C1 segment of cervical spinal cord (tissue), 14 donors: ENCODE data around the gene SOS1.

Source experiments
- DNase-seq, 14 donors: peaks; one replicate each; lab custom pipeline; 2025; lab: John Stamatoyannopoulos, UW

Gene SOS1

DNA sequence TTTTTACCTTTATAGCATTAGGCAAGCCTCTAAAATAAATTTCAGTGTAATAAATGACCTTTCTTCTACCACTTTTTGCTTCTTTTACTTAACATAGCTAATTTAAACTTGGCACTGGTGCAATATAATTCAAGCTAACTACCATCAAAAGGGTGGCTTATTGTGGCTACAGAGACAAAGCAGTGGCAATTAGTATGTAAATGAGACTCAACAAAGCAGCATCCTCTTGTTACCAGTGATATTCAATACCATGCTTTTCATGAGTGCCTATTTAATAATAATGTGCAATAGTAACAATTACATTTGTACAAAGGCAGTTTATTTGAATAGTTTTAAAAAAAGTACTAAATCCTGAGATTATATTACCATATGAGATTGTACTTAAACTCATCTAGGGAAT, 93.4 kb downstream of the SOS1 start:
- no peak for DNase-seq

DNA sequence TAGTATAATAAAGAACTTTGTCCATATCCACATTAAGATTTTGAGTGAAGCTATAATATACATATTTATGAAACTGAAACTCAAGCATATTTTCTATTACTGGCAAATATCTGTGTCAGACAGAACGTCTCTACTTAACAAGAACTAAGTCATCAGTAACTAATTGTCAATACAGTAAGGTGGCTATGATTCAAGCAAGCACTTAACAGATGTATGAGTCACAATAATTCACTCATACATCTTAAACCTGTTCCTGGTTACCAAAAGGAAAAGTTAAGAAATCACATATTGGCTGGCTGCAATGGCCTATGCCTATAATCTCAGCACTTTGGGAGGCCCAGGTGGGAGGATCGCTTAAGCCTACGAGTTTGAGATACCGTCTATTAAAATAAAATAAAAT, 96.0 kb downstream of the SOS1 start:
- no peak for DNase-seq

DNA sequence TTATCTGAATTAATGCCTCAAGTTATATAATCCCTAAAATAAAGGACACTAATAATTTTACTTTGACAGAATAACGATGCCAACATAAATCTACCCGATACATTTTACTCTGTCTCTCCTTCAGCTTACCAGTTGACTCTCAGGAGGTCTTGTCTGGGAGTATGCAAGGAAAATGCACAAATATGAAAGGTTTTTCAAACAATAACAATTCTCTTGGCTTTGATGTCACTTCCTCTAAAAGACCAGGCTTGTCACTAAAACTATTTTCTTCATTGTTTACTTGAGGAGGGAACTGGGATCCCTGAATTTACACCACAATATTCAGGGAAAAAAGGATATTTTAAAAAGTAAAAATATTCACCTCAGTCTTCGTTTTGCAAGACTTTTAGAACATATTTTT, 97.2 kb downstream of the SOS1 start:
- DNase-seq, result no peak

DNA sequence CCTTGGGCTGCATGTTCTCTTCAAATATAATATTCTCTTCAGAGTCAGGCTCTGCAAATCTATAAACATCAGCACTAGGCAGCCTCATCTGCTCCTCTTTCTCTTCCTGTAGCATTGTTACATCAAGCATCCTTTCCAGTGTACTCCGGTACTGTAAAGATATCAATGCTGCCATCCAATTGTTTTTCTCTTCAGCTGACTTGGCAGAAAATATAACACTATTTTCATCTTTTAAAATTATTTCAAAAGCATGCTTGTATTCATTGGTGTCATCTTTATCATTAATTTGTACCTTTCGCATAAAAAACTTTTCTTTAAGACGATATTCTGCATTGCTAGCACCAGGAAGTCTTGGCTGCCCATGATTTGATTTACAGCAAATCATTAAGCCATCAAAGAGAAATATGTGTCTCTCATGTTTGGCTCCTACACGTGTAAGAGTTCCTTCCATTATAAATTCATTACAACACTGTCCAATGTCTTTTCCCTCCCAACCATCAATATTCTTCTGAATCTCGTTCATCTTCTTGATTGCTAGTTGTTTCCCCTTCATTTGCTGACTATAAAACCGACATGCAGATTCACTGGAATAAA, 98.1 kb downstream of the SOS1 start:
- no peak for DNase-seq

DNA sequence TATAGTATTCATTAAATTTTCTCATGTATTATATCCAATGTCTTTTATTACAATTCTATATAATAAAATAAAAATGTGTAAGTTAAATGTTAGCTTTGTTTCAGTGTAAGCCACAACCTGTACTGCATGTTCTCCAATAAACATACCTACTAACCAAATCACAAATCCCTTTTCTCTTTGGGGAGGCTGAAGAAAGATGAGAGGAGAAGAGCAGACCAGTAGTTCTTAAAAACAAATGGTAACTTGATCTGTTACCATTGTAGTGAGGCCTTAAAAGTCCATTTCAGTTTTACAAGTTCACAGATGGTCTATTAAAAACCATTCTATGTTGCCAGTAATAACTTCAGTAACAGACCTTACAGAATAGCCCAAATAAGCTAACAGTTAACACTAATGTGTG, 100.5 kb downstream of the SOS1 start:
- DNase-seq, result no peak

DNA sequence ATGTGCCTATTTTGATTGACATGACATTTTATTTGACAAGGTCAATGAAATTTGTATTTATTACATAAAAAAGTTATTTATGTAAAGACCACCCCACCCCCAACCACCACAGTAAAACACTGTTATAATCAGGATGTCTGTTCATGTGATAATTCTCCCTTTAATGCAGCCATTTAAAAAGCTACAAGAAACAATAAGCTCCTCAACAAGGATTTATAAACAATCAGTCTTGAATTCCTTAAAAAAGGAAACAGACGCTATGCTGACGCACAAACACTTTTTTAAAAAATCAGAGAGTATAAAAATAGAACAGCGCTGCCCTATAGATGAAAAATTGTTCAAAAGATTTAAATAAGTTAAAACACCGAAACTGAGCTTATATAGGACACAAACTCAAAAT, 102.2 kb downstream of the SOS1 start:
- DNase-seq, result no peak

DNA sequence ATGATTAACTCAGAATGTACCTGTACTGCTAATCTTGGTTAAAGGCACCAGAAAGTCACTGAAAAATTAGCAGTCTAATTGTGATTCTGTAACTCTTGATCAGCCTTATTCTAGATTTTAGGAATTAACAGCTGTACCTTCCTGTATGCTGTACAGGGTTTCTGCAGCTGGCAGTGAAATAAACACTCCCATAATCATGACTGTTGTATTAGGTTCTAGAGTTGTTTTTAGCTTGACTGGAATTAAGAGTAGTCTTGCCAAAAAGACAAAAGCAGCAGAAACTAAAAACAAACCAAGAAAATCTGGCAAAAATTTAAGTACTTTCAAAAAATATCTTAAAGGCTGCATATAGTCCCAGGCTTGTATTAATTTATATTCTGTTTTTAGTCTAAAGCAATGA, 103.5 kb downstream of the SOS1 start:
- DNase-seq, result no peak

DNA sequence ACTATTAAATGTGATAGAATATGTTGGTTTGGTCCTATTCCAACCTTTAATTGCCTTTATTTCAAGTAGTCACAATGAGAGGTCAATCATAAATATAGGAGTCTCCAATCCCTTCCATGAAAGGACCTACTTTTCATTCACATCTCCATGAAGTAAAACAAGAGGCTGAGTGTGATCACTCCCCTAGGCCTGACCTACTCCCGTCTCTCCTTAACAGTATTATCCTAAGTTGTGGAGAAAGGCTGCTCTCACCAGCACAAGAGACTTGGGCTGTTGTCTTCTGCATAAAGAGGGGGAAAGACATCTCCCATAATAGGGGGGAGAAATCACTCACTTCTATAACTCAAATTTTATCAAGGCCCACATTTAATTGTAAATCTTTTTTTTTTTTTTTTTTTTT, 105.4 kb downstream of the SOS1 start:
- DNase-seq, result no peak

DNA sequence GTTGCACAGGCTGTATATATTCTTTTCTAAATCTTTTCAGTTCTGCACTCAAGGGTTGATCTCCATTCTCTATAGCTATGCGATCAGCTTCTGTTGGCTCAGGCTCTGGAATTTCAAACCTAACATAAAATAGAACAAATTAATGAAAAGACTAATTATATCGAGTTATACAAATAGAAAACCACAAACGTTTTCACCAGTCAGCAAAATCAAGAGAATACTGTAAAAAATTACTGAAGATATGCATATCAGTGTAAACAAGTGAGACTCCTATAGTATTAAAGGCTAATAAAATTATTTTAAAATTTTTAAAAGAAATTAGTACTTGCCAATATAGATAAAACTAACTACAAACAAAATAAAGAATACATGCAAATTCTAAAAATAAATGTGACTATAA, 107.0 kb downstream of the SOS1 start:
- DNase-seq, result no peak

DNA sequence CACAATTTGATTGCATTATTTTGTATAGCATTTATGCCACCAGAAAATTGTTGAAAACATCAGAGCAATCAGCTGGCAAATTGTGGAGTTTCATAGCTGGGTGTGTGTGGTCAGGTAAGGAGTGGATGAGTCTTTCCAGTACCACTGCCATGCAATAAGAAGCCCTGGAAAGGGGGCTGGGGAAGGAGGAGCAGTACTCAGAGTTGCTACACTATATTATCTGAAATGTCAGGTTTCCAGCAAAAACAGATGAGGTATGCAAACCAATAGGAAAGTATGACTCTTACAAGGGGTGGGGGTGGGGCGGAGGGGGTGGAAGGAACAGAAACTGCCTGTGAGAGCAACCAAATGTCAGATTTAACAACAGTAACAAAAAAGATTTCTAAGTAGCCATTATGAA, 112.2 kb downstream of the SOS1 start:
- DNase-seq, result no peak

DNA sequence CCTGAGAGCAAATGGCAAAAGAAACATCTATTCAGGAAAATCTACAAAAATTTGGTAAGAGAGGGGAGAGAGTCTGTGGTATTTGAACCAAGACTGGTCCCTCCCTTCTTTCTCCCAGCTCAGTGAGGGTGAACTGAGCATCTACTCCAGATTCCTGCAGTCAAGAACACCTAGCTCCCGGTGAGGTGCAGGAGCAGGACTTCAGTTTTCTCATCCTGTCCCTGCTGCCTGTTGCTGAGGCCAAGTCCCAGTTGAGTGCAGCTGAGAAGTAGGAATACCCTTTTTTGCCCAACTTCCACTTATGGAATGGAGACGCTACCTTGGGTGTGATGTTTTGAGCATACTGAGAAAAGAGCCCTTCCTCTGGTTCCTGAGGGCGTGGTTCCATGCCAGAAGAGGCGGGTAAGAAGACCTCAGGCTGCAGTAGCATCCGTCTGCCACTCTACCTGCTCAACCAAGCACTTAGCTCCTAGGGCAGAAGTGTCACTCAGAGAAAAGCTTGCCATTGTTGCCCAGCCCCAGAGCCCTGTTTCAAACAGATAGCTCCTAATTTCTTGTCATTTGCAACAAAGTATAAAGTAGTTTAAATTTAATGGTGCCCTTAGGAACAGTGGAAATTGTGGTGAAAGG, 112.9 kb downstream of the SOS1 start:
- DNase-seq, result no peak

DNA sequence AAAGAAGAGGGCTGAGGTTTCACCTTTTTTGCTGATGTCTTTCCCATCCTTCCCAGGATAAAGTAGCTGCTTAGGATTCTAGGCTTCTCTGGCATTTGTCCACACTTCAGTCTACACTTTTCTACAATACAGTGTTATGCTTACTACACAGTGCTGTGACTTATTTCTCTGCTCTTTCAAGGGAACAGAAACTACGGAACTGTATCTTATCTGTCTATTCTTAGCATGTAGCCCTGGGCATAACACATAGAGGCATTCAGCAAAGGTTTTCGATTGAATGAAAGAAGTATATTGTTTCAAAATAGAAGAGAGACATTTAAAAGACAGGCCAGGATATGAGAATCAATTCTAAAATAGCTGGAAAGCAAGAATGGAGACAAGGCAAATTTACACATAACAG, 120.3 kb downstream of the SOS1 start:
- DNase-seq, result no peak

DNA sequence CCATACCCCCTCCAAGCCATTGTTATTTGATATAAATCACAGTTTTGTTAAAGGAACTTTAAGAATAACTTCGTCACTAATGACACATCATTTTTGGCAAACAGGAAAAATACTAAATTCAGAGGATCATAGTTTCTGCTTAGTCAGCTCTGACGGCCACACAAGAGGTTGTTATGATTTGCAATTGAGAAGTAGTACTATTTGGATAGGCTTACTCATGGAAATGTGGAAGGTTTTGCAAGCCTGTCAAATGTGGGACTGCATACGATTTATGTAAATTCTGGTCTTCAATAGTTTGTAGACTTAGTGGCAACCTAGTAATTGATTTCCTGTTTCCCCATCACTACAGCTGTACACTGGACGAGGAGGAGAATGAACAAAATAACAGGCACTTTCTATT, 123.1 kb downstream of the SOS1 start:
- no peak for DNase-seq

DNA sequence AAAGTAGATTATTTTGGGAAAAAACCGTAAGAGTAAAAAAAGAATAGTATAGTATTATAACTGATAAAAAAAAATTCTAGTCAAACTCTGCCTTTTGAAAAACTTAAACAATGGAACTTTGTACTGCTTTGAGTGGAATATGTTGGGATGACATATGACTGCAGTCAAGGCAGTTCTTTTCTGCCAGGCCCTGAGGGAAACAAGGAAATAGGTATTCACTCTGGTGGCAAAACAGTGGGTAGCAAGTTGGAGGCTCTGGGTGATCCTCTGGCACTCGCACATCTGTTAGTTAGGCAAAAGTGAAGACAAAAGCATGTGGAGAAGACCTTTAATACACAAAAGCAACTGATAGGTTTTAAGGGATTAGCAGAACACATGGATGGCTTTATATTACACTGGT, 129.0 kb downstream of the SOS1 start:
- DNase-seq, result no peak

DNA sequence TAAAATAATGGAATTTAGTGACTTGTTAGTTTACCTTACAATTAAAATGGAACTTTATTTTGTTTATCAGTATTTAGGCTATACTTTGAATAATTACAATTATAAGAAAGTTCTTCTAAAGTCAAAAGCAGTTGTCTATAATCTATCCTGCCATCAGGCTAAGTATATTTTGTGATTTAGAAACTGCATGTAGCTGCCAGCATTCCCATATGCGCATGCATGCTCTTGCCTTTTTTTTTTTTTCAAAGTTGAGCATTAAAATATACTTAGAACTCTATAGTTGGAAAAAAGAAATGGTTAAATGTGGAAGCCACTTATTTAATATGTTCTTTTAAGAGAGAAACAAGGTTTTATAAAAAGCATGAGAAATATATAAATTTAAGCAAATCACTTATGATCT, 132.1 kb downstream of the SOS1 start:
- no peak for DNase-seq

DNA sequence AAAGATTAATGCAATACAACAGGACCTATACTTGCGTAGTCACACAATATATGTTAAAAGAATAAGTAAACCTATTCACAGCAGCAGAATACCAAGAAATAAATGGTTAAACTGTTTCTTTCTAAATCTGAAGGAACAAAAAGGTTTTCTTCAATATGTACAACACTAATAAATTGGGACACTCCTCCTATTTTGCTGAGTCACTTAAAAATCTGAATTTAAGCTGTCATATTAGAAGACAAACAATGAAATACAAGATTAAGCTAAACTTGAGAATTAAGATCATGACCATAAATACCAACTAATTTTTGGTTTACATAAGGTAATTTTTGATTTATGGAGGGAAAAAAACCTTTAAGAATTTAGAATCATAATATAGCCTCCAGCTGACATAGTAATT, 138.4 kb downstream of the SOS1 start:
- DNase-seq, result no peak

DNA sequence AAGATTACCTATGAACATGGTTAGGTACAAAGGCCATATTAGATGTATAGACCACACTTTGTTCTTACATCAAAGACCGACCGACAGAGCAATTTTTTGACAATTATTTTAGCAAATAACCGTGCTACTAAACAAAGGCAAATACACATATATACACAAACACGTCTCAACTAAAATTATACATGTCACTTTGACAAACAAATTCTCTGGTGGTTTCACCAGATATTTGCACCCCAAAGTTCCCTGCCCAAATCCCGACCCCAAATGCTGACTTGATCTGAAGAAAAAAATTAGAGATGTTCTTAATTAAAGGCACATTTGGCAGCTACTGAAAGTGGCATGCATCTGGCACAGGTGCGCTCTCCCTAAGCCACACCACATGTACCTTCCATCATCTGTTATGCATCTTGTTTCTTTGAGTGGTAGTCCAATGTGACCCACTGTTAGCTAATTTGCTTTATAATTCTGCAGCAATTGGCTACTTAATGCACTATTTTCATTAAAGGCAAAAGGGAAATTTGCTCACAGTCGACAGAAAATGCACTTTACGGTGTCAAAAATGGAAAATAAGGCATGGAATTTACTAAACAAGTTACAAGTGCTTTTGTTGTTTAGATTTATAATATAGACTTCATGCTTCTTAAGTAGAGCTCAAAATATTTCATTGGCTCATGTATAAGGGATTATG, 139.0 kb downstream of the SOS1 start:
- DNase-seq, result no peak

DNA sequence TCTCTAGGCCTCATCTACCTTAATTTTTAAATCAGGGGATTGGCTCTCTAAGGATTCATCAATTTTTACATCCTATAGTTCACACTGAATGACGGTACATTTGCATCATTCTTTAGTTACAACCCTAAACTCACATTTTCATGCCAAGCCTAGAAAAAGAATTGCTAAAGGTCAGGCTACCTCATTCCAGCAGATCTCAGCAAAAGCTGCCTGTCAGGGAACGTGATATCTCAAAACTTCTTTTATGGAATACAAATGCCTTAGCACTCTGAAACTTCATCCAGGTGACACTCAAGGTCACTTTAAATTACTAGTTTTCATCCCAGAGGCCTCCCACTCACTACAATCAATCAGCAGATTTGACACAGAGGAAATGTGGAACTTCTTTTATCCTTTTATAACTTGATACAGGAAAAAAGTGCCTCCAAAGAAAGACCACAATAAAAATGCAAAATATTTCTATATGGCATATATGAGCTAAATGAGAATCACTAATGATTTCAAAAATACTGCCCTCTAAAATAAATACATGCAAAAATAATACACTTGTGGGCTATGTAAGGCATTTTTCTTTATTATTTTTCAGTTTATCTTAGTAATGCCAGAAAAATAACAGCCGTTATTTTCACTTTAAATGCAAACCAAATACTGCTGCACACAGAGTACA, 139.7 kb downstream of the SOS1 start:
- no peak for DNase-seq

DNA sequence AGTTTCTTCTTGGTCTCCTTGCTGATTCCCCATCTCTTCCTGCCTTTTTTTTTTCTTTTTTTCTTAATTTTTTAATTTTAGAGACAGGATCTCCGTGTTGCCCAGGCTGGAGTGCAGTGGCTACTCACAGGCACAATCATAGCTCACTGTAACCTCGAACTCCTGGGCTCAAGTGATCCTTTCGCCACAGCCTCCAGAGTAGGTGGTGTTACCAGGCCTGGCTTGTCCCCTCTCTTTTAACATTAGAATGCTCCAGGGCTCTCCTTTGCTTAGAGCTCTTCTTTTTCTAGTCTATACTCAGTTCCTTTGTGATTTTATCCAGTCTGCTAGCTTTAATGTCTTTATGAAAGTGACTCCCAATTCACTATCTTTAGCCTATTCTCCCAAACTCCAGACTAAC, 141.9 kb downstream of the SOS1 start:
- DNase-seq, result no peak

DNA sequence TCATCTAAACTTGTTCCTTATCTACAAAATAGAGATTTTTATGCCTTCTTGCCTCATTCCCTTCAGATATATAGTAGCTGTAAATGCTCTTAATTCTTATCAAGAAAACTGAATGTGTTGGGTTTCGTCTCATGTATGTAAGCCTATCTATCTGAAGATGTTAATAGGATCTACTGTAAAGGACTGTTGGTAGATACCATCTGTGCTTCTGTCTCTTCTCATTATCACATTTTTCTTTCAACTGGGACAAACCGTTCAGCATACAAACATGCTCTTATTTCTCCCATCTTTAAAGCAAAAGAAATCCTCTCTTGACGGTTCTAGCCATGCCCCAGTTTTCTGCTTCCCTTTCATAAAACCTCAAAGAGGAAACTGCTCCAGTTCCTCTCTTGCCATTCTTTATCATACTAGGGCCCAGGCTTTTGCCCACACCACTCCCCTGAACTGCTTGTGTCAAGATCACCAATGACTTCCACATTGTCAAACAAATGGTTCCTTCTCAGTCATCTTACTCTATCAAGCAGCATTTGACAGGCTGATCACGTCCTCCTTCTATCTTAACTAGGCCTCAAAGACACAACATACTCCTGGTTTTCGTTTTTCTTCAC, 142.5 kb downstream of the SOS1 start:
- no peak for DNase-seq

DNA sequence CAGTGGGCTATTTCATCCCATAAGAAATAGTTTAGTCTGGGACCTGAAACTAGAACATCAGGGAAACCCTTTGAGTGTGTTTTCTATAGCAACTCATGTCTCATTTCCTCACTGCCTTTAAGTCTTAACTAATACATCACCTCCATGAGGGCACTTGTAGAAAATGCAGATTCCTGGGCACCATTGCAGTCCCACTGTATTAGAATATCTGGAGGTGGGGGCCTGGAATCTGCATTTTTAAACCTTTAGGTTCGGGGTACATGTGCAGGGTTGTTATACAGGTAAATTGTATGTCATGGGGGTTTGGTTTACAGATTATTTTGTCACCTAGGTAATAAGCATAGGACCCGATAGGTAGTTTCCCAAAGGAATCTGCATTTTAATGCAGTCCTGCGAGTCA, 143.8 kb downstream of the SOS1 start:
- DNase-seq, result no peak

DNA sequence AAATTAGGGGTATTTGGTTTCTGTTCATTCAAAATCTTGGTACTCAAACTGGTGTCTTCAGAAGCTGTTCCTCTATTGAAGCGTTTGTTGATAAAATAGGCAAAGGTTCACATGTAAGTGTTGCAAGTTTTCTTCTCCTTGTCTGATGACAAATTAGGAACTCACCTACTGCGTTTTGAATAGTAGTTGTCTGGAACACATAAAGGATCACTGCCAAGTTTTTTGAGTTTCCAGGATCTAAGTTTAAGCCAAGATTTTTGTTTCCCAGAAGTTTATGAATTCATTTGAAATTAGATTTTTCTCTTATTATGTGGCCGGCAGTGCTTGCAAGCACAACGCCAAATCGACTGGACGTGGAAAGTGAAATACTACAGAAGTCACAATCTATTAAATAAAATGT, 145.8 kb downstream of the SOS1 start:
- DNase-seq, result no peak

DNA sequence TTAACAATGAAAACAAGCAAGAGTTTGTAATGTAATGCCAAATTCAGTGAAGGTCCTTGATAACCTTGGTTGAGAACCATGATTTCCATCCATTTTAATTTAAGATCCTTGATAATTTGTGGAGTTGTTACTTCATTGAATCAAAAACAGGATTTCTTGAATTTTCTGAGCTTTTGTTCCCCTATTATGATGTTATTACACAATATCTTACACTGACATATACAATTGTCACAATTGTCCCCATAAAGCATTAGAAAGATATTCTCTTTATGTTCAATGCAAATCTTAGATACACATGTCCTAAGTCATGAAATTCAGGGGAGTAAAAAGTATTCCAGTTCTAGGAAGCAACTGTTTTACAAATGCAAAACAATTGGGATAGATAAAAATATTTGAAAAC, 147.6 kb downstream of the SOS1 start:
- DNase-seq, result no peak
